CD4-positive, alpha-beta T cell treated with Interleukin-4 for 1 hour (primary cell): ENCODE data around the gene OMA1.
A peak's percentile ranks its signal among the peaks of the same experiment; 100 is the strongest.
"Not testable (repeated sequence)": the region's sequence is repeated elsewhere in the genome, so short reads cannot be mapped to it uniquely, and the experiment has no call there.

ENCODE experiments used
- DNase-seq, 2 donors: peaks; one replicate each; pipeline ENCODE4 v3.0.0-alpha.2; 2020 to 2022

The OMA1 gene

DNA sequence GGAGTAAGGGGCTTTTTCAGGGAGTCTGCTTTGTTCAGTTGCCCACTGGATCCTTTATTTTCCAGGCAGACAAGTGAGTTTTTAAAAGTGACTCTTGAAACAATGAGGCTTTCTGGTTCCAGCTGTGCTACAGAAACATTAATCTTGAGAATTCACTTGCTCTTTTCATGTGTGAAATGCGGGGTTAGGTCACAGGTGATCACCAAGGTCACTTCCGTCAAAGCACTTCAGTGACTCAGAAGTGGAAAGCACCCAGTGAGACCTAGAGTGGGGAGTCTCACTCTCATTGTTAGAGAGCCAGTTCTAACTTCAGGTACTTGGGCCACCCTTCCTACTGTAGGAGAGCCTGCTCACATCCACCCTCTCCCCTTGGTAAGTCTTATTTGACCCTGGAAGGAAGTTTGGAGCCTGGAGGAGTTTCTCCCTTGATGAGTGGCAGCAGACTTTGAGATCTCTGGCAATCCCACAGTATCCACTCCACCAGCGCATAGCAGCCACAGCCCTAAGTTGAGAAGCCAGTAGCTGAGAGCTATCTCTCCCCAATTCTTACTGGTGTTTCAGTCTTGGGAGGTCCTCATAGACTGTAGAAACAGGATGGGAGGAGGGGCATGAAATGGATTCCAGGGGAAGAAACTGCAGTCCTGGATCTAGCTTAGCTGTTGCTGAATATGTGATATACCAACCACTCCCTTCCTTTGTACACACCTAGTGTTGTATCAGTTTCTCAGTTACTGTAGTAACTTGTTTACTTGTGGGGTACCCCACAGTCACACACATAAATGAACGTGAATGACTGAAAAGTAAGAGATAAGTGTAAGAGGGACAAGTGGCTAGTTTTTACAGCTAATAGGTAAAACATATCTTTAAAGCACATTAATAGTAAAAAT, 27.4 kb upstream of the OMA1 start:
- peak in 1 of 2 donors; percentile 45 for DNase-seq

DNA sequence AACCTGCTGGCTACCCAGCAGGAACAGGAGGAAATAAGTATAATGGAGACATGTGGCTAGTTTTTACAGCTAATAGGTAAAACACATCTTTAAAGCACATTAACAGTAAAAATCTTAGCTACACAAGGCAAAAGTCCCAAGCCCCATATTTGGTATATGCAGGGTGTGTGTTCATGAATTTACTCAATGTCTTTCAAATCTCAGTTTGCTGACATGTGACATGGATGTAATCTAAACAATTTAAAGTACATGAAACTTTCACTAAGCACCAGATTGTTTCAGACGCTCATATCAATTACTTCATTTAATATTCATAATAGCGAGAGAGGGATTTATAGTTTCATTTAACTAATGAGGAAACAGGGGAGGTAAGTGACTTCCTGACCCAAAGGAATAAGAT, 26.6 kb upstream of the OMA1 start:
- DNase-seq, result no peak

DNA sequence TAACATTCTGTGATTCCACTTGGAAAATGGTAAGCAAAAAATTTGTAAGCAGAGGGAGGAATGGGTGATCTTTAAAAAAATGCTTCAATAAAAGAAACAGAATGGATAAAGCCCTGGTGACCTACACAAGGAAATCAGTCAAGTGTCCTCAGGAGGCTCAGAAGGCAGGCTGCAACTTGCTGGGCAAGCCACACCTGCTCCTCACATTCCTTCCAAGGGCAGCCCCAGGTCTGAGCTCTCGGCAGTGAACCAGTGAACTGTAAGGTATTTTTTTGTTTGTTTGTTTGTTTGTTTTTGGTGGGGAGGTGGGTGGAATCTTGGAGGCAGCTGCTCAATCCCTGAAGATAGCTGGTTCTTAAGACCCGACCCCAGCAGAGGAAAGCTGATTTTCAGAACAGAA, 26.2 kb upstream of the OMA1 start:
- no peak for DNase-seq

DNA sequence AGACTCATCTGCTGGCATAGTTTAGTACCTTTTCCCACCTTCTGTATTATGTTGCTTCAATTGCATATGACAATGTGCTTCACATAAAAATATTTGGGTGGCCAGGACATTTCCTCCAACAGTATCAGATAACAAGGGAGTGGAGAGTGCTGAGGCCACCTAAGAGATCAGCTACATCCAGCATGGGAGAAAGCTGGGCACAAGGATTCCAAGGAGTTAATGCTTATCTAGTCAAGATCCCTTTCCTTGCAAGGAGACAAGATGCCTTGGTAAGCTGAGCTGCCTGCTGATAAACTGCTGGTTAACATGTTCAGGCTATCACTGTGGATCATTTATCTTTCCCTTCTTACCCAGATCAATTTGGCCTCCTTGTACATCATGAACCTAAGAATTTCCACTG, 25.1 kb upstream of the OMA1 start:
- no peak for DNase-seq

DNA sequence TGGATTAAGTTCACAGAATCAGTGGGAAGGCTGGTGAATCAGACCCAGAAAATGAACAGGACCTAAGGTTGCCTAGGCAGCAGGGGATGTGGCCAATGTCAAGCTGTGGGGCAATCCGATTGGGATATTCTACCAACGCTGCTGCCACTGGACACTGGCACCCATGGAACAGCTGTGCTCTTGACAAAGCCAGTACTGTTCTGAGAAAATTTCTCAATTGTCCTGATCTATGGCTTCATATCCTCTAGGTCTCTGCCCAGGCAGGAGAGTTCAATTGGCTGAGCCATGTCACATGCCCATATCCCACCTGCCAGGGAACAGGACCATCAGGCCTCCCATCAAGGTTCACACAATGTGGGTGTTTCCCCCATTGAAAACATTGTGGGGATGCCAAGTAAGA, 24.3 kb upstream of the OMA1 start:
- DNase-seq, result no peak

DNA sequence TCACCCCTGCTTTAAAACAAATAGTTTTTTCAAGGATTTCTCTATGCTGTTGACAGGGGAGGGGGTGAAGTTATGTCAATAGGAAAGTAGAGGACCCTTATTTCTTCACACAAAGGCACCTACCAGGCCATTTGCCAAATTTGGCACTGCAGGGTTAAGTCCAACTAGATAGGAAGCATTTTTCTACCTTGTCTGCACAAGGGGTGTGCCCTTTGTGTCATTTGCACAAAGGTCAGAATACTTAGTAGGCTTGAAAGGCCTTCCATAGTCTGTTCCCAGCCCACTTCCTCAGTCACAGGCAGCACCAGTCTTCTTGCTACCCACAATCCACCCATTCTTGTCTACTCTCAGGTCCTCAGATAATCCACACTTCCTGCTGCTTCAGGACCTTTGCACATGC, 23.6 kb upstream of the OMA1 start:
- no peak for DNase-seq

DNA sequence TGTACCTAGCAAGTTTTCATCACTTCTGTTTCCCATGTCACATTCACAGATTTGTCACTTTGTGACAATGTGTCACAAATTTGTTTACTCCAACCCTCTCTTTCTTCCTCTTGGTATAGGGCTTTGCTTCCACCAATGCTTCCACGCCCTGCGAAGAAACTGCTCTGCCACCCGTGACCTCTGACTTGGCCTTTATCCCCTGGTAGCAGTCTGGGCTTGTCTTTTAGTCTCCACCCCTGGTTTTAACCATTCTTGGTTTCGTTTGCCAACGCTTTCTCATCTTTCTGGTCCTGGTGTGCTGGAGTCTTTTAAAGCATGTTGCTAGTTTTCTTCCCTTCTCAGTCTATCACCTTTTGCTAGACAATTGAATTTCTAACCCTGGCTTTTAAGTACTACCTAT, 22.4 kb upstream of the OMA1 start:
- no peak for DNase-seq

DNA sequence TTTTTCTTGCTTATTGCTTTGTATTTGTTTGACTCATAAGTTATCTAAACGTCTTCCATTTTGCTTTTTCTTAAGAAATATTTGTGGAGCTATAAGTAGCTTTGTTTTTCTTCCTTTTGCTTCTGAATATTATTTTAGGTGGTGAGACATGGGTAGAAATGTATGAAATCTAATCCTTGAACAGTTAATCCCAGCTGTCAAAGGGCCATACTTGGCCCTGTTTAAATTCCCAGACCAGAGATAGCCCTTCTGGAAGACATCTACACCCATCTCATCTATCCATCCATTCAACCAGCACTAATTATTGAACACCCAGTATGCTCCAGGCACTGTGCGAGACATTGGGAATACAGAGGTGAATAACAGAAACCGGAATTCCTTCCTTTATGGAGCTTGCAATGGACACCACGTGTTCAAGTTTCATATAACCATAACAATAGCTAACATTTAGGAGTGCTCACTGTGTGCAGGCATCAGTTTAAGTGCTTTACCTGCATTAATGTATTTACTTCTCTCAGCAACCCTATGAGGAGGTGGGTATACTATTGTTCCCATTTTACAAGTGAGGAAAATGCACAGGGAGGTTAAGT, 21.8 kb upstream of the OMA1 start:
- DNase-seq, result no peak

DNA sequence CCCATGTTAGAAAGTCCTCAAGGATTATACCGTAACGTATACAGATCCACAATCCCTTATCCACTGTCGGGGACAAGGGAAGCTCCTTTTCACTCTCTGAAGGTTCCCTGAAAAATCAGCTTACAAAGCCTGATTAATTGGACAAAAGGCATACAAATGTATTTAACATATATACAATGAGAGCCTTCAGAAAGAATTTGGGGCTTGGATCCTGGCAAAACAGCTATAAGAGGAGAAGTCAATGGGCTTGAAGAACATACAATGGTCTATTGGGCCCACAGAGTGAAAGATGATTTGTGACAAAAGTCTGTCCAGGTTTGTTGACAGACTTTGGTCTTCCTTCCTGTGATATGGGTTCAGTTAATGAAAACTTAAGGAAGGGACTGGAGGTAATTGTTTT, 19.8 kb upstream of the OMA1 start:
- no peak for DNase-seq

DNA sequence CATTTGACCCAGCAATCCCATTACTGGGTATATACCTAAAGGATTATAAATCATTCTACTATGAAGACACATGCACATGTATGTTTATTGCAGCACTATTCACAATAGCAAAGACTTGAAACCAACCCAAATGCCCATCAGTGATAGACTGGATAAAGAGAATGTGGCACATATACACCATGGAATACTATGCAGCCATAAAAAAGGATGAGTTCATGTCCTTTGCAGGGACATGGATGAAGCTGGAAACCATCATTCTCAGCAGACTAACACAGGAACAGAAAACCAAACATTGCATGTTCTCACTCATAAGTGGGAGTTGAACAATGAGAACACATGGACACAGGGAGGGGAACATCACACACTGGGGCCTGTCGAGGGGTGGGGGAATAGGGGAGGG, 17.2 kb upstream of the OMA1 start:
- not testable (repeated sequence) for DNase-seq

DNA sequence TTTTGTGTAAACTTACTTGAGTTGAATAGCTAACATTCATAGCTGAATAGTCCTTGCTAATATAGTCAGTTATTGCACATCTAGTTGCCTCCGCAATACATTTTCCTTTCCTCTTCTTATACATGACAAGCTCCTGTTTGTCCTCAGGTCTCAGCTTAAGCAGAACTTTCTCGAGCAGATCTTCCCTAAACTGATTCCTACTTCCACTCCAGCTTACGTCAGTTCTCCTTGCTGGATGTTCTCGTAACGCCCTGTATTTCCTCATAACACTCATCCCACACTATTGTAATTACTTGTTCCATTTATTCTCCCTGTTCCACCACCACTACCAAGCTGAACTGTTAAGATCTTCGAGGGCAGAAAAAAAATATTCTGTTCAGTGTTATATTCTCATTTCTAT, 15.1 kb upstream of the OMA1 start:
- no peak for DNase-seq

DNA sequence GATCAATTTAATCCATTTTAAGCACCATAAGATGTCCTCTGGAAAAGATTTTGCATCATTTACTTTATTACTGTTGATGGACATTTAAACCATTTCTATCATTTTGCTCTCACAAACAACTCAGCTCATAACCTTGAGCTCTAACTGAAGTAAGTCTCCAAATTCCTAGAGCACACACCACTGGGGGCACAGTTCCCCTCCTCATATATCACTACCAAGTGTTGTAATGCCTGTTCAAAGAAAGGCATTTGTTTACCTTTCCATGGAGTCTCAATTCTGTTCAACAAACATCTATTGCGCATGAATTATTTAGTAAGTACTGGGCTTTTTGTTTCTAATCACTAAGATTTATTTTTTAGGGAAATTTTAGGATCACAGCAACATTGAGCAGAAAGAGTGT, 8.9 kb upstream of the OMA1 start:
- no peak for DNase-seq

DNA sequence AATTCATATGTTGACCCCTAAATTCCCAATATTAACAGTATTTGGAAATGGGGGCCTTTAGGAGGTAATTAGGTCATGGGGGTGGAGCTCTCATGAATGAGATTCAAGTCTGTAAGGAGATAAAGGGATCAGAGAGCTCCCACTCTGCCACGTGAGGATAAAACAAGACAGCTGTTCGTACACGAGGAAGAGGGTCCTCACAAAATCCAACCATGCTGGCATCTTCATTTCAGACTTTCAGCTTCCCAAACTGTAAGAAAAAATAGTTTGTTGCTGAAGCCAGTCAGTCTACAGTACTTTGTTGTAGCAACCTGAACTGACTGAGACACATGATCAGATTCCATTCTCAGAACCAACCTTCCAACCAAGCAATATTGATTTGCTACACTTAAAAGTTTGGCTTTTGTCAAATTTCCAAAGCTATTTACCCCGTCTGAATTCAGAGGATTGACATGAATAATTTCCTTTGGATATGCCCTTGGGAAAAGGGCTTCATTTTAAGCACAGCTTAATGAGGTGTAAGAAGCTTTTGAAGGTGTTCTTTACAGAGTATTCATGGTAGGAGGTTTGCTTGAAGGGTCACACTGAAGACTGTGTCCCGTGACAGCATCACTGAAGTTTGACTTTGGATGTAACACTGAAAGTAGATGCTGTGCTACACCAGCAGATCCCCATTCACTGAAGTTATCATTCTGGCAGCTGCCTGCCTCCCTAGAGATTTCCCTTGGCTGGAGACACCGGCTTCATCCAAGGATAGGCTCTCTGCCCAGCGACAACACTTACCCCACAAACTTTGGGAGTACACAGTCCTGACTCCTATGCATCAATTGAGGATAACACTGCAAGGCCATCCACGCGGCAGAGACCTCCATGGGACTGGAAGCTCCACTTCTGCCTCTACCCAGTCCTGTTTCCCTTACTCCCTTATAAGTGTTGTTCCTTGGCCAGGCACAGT, 4.9 kb upstream of the OMA1 start:
- no peak for DNase-seq

DNA sequence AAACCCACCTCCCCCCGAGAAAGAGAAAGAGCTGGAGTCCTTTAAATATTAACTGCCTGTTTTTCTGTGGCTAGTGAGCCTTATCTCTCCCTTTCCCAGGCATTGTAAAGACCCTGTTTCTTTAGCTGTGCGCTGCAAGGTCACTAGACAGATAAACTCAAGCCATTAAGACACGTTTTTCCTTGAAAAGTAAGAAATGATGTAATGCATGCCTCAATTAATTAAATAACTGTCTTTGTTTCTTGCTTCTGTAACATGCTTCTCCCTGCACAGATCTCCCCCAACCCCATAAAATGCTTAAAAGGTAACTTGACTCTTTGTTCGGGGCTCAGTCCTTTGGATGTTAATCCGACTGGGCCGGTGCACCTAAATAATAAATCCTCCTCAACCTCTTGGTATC, 2.8 kb upstream of the OMA1 start:
- not testable (repeated sequence) for DNase-seq

DNA sequence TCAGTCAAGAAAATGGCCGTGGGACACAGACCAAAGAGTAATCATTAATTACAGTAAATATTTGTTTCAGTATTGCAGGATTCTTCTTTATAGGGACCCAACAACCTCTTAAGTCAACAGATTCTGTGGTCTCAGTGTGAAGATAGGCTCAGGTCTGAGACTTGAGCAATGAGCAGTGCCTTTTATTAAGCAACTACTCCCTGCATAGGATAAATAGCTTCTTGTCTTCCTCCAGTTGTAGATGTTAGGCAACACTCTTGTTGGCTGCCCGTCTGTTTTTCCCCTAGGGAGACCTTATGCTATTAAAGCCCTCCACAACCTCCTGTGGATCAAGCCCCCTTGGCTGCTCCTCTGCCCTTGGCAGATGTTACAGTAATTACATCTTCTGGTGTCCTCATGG, 1.8 kb upstream of the OMA1 start:
- no peak for DNase-seq

DNA sequence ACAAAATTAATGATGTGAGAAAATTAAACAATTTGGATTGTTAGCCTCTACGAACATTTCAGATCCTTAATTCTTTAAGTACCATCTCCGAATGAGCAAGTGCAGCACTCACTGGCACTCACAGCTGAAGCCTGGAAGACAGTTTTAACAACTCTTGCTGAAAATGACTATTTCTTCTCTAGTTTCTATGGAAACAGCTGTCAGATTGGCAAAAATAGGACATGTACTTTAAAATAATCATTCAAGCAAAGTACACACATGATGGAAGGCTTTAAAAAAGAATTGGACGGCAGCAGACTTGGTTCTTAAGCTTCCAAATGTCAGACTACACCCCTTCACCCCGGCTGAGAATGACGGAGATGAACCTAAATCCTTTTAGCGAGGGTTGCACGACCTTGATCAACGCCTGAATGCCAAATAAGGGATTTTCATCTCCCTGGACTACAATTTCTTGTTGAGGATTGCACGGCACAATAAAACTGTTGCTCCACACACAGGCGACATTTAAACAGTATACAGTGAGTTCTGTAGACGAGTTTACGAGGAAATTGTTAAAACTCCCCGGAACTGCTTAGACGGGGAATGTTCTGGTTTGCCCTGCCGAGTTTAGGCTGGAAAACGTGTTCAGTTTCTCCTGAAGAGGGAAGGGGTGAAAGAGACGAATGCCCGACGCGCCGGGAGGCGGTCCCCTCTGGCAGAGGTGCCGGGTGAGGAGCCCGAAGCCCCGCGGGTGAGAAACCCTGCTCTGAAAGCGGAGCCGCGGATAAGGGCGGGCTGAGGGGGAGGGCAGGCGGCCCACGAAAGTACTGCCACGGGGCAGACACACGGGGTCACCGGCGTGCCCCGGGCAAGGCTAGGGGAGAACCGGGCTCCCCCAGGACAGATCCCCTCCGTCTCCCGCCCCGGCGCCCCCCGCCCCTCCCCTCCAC, 671 bp downstream of the OMA1 start:
- DNase-seq, result peak; percentile 84 to 86

DNA sequence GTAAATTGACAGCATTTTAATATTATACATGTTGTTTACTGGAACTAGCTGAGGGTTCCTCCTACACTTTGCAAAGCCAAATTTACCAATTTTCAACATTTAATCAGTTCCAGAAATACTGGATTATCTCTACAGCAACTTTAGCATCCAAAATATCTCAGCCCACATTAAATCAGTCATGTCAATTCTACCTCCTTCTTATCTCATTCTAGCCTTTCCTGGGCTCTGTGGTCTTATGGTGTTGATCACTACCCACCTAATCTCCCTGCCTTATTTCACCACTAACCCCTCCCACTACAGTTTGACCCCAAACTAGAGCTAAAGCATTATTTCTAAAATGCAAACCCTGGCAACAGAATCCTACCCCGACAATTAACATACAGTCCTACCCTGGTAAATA, 3.3 kb downstream of the OMA1 start:
- DNase-seq, result no peak

DNA sequence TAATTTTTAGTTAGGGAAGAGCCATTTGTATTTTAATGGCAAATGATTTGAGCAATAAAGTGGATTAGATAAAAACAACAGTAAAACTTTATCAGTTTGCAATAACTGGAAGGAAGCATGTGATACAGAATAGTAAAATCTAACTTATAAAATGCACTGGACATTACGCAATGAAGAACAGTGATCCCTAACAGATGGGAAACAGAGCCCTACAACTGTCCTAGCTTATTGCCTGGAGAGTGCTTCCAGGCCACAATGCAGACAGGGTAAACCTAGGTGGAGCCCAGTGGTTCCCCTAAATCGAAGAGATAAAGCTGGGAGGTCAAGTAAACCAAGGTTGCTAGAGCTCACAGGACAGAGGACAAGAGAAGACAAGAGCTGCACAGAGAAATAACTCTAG, 7.0 kb downstream of the OMA1 start:
- DNase-seq, result no peak

DNA sequence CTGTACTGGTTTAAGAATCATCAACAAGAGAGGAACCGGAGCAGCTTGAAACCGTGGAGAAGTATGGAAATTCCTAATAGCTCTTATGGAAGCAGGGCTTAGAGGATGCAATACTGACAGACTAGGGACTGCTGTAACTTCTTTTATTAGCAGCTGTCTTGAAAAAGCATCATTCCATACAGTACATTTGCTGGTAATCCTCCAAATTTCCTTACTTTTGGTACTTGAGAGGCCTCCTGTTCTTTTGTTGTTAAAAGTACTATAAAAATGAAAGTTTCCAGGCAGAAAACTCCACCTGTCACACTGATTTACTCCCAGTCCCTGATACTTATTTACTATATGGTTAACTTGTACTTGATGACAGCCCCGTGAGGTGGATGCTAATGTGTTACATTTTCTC, 7.7 kb downstream of the OMA1 start:
- DNase-seq, result no peak

DNA sequence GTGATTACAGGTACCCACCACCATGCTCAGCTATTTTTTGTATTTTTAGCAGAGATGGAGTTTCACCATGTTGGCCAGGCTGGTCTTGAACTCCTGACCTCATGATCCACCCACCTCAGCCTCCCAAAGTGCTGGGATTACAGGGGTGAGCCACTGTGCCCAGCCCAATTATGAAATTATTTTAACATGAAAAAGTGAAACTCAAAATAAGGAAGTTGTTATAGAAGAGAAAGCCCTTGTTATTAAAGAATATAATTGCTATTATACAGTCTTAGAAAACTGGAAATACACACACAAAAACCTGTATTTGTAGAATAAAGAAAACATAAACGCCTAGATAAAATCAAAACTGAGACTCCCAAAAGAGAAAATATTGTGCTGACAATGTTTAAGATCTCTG, 14.7 kb downstream of the OMA1 start:
- DNase-seq, result not testable (repeated sequence)

DNA sequence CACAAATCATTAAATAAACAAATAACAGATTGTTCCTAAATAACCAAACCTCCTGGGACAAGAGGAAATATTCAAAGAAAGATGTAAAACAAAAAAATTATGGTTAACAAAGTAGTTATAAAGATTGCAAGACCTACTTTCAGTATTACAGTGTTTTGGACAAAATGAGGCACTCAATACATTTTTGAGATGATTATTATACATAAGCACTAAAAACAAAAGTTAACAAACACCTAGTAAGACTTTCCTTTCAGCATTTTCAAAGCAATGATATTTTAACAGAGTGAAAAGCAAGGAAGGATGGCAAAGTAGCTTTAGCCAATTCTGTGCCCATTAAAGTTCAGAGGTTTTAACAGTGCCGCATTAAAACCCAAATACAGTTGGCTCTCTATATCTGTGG, 17.2 kb downstream of the OMA1 start:
- DNase-seq, result no peak

DNA sequence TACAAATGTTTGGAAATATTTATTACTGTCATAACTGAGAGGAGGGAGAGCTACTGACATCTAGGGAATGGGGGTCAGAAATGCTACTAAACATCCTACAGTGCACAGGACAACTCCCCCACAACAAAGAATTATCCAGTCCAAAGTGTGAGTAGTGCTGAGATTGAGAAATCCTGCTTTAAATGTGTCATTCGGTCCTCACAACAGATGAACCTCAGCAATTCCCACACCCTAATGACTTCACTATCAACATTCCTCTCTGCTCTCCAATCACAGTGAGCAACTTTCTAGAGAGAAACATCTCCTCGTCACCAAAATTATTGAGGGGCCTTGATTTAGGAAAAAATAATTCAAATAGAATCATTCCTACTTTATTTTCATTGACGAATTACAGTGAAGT, 18.0 kb downstream of the OMA1 start:
- DNase-seq, result no peak
